HEK293 (cell line): ENCODE measurements around the gene TTL.
A peak's percentile ranks its signal among the peaks of the same experiment; 100 is the strongest.

Experiments
- CTCF ChIA-PET: fragments of 350-600 bp; formaldehyde crosslinking; extraction: SDS; loops from one replicate; lab custom pipeline; 2021; ENCODE audit warnings: antibody characterized with exemption; lab: Yijun Ruan, JAX
- POLR2A ChIA-PET: fragments of 300-600 bp; formaldehyde crosslinking; extraction: SDS; loops from one replicate; lab custom pipeline; 2020; ENCODE audit warnings: antibody characterized with exemption, inconsistent platforms; lab: Yijun Ruan, JAX
- H3K27ac ChIP-seq: fragments of 200-500 bp; sonication (Bioruptor generic); 2 replicates; pipeline ENCODE4 v1.5.1; 2014; ENCODE audit warnings: low read depth, low read length, control low read depth, inconsistent platforms; ENCODE audit errors: extremely low read depth
- H3K36me3 ChIP-seq, 2 experiments: fragments of 200-500 bp in 1 of 2; sonication (Bioruptor generic) in 1 of 2; 1 replicate in 1 of 2; 2 replicates in 1 of 2; pipeline ENCODE4 v1.5.1; 2014 to 2017; ENCODE audit warnings: inconsistent platforms in 2 of 2, low read length in 2 of 2; ENCODE audit not compliant: control insufficient read depth in 2 of 2, insufficient read depth in 1 of 2
- H3K4me1 ChIP-seq: fragments of 200-500 bp; sonication (Bioruptor generic); 2 replicates; pipeline ENCODE4 v1.5.1; 2014; ENCODE audit warnings: mild to moderate bottlenecking, low read length, inconsistent platforms; ENCODE audit not compliant: control insufficient read depth, insufficient read depth
- H3K4me3 ChIP-seq: 2 replicates; pipeline ENCODE4 v1.5.1; 2011; ENCODE audit warnings: low read depth, mild to moderate bottlenecking, control low read depth, low read length, moderate library complexity
- H3K9me3 ChIP-seq: fragments of 200-500 bp; sonication (Bioruptor generic); 2 replicates; pipeline ENCODE4 v1.5.1; 2014; ENCODE audit warnings: low read depth, low read length, inconsistent platforms; ENCODE audit not compliant: control insufficient read depth, insufficient read depth
- MYNN ChIP-seq: fragments of 450-650 bp; formaldehyde crosslinking; IDR thresholded peaks from 2 replicates; pipeline ENCODE4 v1.5.1; 2016; ENCODE audit warnings: missing biosample characterization, missing genetic modification characterization, borderline replicate concordance
- PRDM10 ChIP-seq: fragments of 450-650 bp; formaldehyde crosslinking; IDR thresholded peaks from 2 replicates; pipeline ENCODE4 v1.5.1; 2016; ENCODE audit warnings: missing biosample characterization, missing genetic modification characterization
- REST ChIP-seq: fragments of 450-650 bp; formaldehyde crosslinking; IDR thresholded peaks from 2 replicates; pipeline ENCODE4 v1.5.1; 2016; ENCODE audit warnings: missing biosample characterization, missing genetic modification characterization
- ZBTB11 ChIP-seq: fragments of 450-650 bp; formaldehyde crosslinking; conservative IDR thresholded peaks from 2 replicates; pipeline ENCODE4 v1.5.1; 2016; ENCODE audit warnings: low read depth, missing biosample characterization, missing genetic modification characterization
- ZBTB48 ChIP-seq: fragments of 450-650 bp; formaldehyde crosslinking; IDR thresholded peaks from 2 replicates; pipeline ENCODE4 v1.5.1; 2016; ENCODE audit warnings: missing biosample characterization, missing genetic modification characterization
- ZNF398 ChIP-seq: fragments of 450-650 bp; formaldehyde crosslinking; IDR thresholded peaks from 2 replicates; pipeline ENCODE4 v1.5.1; 2017; ENCODE audit warnings: missing biosample characterization, missing genetic modification characterization
- ZNF670 ChIP-seq: fragments of 450-650 bp; formaldehyde crosslinking; IDR thresholded peaks from 2 replicates; pipeline ENCODE4 v1.5.1; 2016; ENCODE audit warnings: missing biosample characterization, missing genetic modification characterization, low read depth
- ZNF704 ChIP-seq: fragments of 450-650 bp; formaldehyde crosslinking; IDR thresholded peaks from 2 replicates; pipeline ENCODE4 v1.5.1; 2016; ENCODE audit warnings: missing biosample characterization, missing genetic modification characterization

Gene TTL

GRCh38 chr2:112483831-112484230, 1.9 kb downstream of the TTL start (continued):
- TF ChIP-seq ZNF704 (tag by site-specific recombination) (no peak), ZBTB11 (no peak)

GRCh38 chr2:112485849-112486248, 3.9 kb downstream of the TTL start:
- Histone ChIP-seq H3K4me1 (peaks cover 3% of the 10 kb centered on the region; the same call in 1 of the 2 replicates), H3K4me3 (no peak overlapping the region), H3K9me3 (no peaks in the 10 kb centered on the region), H3K27ac (no peak overlapping the region), H3K36me3 (peaks cover 0 to 34% of the 10 kb centered on the region in 2 experiments; a peak in 2 of 3 replicates)
- ChIA-PET POLR2A (no interaction called here), CTCF (interaction anchor here (0.7 kb wide), 2 partner anchors 9 to 114 kb away, joined by 3 read pairs; no protein-coding TSS in a partner anchor)
- TF ChIP-seq PRDM10 (tag by site-specific recombination): 0 out of 2 replicates have a peak, but pooled peaks have one; percentile 11
- no peak for TF ChIP-seq ZNF398 (tag by site-specific recombination)

- POLR2A ChIA-PET: no interaction called here
- H3K27ac ChIP-seq: no peak overlapping the region
- TF ChIP-seq ZBTB48 (no peak), MYNN (tag by site-specific recombination) (no peak), ZNF670 (tag by site-specific recombination) (no peak)
- CTCF ChIA-PET: no interaction called here
- H3K4me1 ChIP-seq: peaks cover 3% of the 10 kb centered on the region; the same call in 1 of the 2 replicates
- peaks cover 0 to 34% of the 10 kb centered on the region in 2 experiments; a peak in 2 of 3 replicates for H3K36me3 ChIP-seq
- H3K9me3 ChIP-seq: no peaks in the 10 kb centered on the region
- no peak overlapping the region for H3K4me3 ChIP-seq
These were observed 4.9 kb downstream of the TTL start for GRCh38 chr2:112486895-112487294.

GRCh38 chr2:112487444-112487961, 5.5 kb downstream of the TTL start:
- Histone ChIP-seq H3K4me1 (peaks cover 3% of the 10 kb centered on the region; the same call in 1 of the 2 replicates), H3K9me3 (no peaks in the 10 kb centered on the region), H3K27ac (no peak overlapping the region), H3K4me3 (no peak overlapping the region), H3K36me3 (peaks cover 0 to 34% of the 10 kb centered on the region in 2 experiments; a peak in 2 of 3 replicates)
- ChIA-PET POLR2A (no interaction called here), CTCF (interaction anchor here (0.7 kb wide), 1 partner anchor 113 kb away, joined by 3 read pairs; no protein-coding TSS in a partner anchor)
- TF ChIP-seq ZNF704 (tag by site-specific recombination): no peak
- peak; percentile 41; the same call in 1 of the 2 replicates for TF ChIP-seq REST (tag by site-specific recombination)
